ENCODE results near the gene STMN3.

- TF ChIP-seq CTCF (IDR thresholded peaks at IDR 0.05) (no peak), RORB (CRISPR knock-in tag; IDR thresholded peaks at IDR 0.05) (no peak), ATF3 (CRISPR knock-in tag; conservative IDR thresholded peaks at IDR 0.05) (no peak), IRF2 (CRISPR knock-in tag; IDR thresholded peaks at IDR 0.05; ENCODE audit: borderline replicate concordance, low read depth) (no peak), ZNF317 (CRISPR knock-in tag; IDR thresholded peaks at IDR 0.05; ENCODE audit: borderline replicate concordance, low read depth) (no peak), HMGXB4 (CRISPR knock-in tag; IDR thresholded peaks at IDR 0.05) (no peak), ZSCAN18 (CRISPR knock-in tag; IDR thresholded peaks at IDR 0.05) (no peak), USF2 (CRISPR knock-in tag; IDR thresholded peaks at IDR 0.05) (no peak), E2F4 (CRISPR knock-in tag; IDR thresholded peaks at IDR 0.05; ENCODE audit: borderline replicate concordance, low read depth) (no peak), NR2C2 (CRISPR knock-in tag; IDR thresholded peaks at IDR 0.05) (no peak), E2F5 (CRISPR knock-in tag; IDR thresholded peaks at IDR 0.05) (no peak), CREB1 (CRISPR knock-in tag; IDR thresholded peaks at IDR 0.05) (no peak), CBFB (CRISPR knock-in tag; IDR thresholded peaks at IDR 0.05; ENCODE audit: low read depth) (no peak)
Measured at GRCh38 chr20:63653974-63654668, 897 bp upstream of the STMN3 start.

Data from WTC11 (cell line).